T-helper 1 cell treated with Interleukin-12 subunit alpha and Interleukin-12 subunit beta and Interleukin-4 antibody, amounts not matched to agents 30 μg/mL and 1 μg/mL, for 36 hours (primary cell): Measurements from ENCODE around the gene RGS14.
"Not testable (repeated sequence)": the region's sequence is repeated elsewhere in the genome, so short reads cannot be mapped to it uniquely, and the experiment has no call there.

Source experiments
- H3K27ac Mint-ChIP-seq: one replicate; pipeline ENCODE4 v1.8.0; 2021; ENCODE audit warnings: mild to moderate bottlenecking, mixed read lengths
- H3K27me3 Mint-ChIP-seq: one replicate; pipeline ENCODE4 v1.8.0; 2021; ENCODE audit warnings: low read depth, mixed read lengths
- H3K36me3 Mint-ChIP-seq: one replicate; pipeline ENCODE4 v1.8.0; 2021; ENCODE audit warnings: low read depth, mixed read lengths
- H3K4me1 Mint-ChIP-seq: one replicate; pipeline ENCODE4 v1.8.0; 2021; ENCODE audit warnings: low read depth, mixed read lengths
- H3K4me3 Mint-ChIP-seq: one replicate; pipeline ENCODE4 v1.8.0; 2021; ENCODE audit warnings: mild to moderate bottlenecking, moderate library complexity, mixed read lengths
- H3K9me3 Mint-ChIP-seq: one replicate; pipeline ENCODE4 v1.8.0; 2021; ENCODE audit warnings: mixed read lengths

Gene RGS14

DNA sequence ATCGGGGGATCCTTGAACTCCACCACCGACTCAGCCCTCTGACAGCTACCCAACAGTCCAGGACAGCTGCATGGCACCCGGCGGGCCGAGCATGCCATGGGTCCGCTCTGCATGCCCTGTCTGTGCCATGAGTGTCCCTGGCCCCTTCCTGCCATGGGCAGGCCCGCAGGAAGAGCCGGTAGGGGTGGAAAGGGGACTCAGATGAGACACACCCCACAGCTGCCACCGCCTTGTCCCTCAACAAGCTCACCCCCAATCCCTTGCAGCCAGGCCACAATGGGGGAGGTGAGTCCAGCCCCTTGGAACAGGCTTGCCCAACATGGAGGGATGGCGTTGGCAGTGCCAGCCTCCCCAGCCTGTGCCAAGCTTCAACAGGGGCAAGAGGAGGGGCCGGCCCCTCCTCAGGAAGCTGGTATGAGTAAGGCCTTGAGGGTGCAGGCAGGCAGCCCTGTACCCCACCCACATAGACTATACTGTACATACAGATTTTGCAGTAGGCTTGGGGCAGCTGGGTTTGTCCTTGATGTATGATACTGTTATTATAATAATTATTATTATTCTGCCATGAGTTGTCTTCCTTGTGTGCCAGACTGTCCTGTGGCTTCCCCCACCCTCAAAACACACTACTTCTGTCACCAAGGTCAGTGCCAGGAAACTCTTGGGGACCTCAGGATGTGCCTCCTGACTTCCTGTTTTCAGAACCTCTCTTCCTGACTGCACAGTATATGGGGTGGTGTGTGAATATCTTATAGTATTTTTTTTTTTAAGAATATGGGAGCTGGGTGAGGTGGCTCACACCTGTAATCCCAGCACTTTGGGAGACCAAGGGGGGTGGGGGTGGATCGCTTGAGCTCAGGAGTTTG, 14.5 kb downstream of the RGS14 start:
- H3K4me3 Mint-ChIP-seq: peak overlapping the region; percentile 72
- H3K9me3 Mint-ChIP-seq: no peaks in the 10 kb centered on the region
- H3K27ac Mint-ChIP-seq: peak overlapping the region; percentile 85
- H3K27me3 Mint-ChIP-seq: no peaks in the 10 kb centered on the region
- peaks cover 45% of the 10 kb centered on the region for H3K4me1 Mint-ChIP-seq
- H3K36me3 Mint-ChIP-seq: peaks cover 35% of the 10 kb centered on the region

DNA sequence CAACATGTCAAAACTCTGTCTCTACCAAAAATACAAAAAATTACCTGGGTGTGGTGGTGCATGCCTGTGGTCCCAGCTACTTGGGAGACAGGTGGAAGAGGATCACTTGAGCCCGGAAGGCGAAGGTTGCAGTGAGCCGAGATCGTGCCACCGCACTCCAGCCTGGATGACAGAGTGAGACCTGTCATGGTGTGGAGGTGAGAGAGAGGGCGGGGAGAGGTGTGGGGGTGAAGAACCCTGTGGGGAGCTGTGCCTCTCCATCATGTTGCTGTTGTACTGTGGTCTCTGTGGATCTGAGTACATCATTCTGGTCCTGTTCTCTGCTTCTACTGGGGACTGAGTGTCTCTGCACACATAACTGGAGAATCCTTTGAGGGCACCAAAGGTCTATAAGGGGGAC, 15.2 kb downstream of the RGS14 start:
- no peaks in the 10 kb centered on the region for H3K27me3 Mint-ChIP-seq
- H3K4me3 Mint-ChIP-seq: peak overlapping the region; percentile 72
- H3K9me3 Mint-ChIP-seq: no peaks in the 10 kb centered on the region
- peak overlapping the region; percentile 85 for H3K27ac Mint-ChIP-seq
- peaks cover 35% of the 10 kb centered on the region for H3K36me3 Mint-ChIP-seq
- peaks cover 45% of the 10 kb centered on the region for H3K4me1 Mint-ChIP-seq

DNA sequence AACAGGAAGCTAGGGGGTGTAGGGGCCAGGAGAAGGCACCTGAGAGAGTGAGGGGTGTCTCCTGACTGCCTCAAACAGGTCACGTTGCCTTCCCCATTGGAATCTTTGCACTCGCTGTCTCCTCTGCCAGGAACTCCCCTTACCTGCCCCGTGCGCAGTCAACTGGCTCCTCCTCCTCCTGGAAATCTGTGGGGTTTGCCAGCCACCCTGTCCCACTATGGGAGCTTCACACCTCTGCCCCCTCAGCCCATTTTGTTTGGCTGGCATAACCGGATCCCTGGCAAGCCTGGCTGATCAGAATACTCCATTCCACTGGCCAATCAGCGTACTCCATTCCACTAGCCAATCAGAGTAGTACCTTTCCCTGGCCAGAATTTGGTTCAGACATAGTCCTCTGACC, 16.1 kb downstream of the RGS14 start:
- Mint-ChIP-seq H3K4me1 (peaks cover 40% of the 10 kb centered on the region), H3K27me3 (no peaks in the 10 kb centered on the region), H3K9me3 (no peaks in the 10 kb centered on the region), H3K27ac (peak overlapping the region; percentile 36), H3K36me3 (peaks cover 28% of the 10 kb centered on the region), H3K4me3 (no peak overlapping the region)

DNA sequence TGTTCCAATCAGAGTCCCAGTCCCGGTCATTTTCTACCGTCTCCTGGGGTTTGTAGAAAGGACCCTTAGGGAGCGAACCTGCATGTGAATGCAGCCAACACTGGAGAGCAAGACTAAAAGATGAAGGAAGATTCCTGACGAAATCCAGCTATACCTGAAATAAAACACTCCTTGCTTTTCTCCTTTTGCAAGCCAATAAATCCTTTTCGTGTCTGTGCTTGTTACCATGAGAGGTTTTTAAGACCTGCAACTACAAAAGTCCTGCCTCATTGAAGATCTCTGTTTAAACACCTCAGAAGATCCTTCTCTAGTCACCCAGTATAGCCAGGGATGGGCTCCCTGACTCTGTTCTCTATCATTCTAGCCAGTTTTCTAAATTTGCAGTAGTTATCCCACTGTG, 16.5 kb downstream of the RGS14 start:
- Mint-ChIP-seq H3K27ac (peak overlapping the region; percentile 36), H3K9me3 (no peaks in the 10 kb centered on the region), H3K4me3 (no peak overlapping the region), H3K4me1 (peaks cover 37% of the 10 kb centered on the region), H3K36me3 (peaks cover 24% of the 10 kb centered on the region), H3K27me3 (no peaks in the 10 kb centered on the region)

DNA sequence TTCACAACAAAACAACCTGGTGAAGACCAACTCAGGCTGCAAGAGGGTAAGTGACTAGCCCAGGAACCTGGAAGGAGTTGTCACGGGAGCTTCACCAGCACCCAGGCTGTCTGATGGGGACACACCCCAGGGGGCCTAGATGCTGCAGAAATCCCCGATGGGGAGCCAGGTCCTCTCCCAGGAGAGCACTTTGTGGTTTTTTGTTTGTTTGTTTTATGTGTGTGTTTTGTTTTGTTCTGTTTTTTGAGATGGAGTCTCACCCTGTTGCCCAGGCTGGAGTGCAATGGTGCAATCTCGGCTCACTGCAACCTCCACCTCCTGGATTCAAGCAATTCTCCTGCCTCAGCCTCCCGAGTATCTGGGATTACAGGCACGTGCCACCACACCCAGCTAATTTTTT, 17.8 kb downstream of the RGS14 start:
- H3K4me3 Mint-ChIP-seq, H3K27me3 Mint-ChIP-seq, H3K9me3 Mint-ChIP-seq, H3K27ac Mint-ChIP-seq: not testable (repeated sequence)
- H3K4me1 Mint-ChIP-seq: peaks cover 39% of the 10 kb centered on the region
- peaks cover 19% of the 10 kb centered on the region for H3K36me3 Mint-ChIP-seq

DNA sequence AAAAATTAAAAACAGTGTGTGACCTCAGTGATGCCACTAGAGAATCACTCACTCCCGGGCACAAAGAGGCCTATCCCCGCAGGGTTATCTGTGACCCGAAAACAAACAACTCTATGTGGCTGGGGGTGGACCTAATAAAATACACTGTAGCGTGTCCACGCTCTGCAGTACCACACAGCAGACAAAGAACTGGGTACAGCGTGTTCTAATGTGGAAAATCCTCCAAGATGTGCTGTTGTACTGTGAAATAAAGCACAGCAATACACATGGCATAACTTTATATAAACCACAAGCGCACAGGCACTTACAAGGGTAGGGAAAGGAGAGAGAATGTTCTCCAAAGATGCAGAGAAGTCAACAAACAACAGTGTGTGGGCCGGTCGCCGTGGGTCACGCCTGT, 18.4 kb downstream of the RGS14 start:
- Mint-ChIP-seq H3K36me3 (peaks cover 18% of the 10 kb centered on the region), H3K4me3 (no peak overlapping the region), H3K9me3 (no peaks in the 10 kb centered on the region), H3K27ac (no peak overlapping the region), H3K27me3 (no peaks in the 10 kb centered on the region), H3K4me1 (peaks cover 39% of the 10 kb centered on the region)

DNA sequence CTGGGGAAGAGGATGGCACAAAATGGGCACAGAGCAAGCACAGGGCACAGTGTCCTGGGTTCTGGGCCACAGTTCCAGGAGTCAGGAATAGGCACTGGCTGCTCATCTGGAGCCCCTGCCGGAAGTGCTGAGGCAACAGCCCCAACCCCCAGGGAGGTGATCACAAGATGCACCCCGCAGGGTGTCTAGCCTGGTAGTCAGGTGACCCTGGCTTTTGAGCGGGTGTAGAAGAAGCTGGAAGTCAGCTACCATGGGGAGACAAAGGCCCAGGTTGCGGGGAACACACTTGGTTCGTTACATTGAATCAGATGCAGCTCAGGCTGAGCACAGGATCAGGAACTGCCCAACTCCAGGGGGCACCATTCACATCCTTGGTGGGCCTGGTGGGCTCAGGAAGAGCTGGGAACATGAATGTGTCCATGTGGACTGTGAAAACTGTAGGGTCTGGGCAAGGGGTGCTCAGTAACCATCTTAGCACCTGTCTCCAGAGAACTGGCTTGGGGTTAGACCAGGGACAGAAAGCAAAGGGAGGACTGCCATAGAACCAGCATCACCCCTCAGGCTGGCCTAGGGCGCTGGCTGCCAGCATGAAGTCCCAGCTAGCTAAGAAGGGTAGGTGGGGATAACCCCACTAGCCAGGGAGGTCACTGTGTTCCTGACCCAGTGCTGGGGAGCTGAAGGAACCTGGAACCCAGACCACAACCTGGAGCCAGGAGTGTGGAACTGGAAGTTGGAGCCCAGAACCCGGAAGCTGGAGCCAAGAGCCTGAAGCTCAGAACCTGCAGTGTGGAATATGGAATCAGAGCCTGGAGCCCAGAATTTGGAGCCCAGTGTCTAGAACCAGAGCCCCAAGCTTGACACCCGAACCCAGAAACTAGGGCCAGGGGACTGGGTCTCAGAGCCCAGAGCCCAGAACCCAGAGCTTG, 20.4 kb downstream of the RGS14 start:
- Mint-ChIP-seq H3K27ac (no peak overlapping the region), H3K27me3 (no peaks in the 10 kb centered on the region), H3K36me3 (peaks cover 11% of the 10 kb centered on the region), H3K9me3 (no peaks in the 10 kb centered on the region), H3K4me3 (no peak overlapping the region), H3K4me1 (peaks cover 24% of the 10 kb centered on the region)

DNA sequence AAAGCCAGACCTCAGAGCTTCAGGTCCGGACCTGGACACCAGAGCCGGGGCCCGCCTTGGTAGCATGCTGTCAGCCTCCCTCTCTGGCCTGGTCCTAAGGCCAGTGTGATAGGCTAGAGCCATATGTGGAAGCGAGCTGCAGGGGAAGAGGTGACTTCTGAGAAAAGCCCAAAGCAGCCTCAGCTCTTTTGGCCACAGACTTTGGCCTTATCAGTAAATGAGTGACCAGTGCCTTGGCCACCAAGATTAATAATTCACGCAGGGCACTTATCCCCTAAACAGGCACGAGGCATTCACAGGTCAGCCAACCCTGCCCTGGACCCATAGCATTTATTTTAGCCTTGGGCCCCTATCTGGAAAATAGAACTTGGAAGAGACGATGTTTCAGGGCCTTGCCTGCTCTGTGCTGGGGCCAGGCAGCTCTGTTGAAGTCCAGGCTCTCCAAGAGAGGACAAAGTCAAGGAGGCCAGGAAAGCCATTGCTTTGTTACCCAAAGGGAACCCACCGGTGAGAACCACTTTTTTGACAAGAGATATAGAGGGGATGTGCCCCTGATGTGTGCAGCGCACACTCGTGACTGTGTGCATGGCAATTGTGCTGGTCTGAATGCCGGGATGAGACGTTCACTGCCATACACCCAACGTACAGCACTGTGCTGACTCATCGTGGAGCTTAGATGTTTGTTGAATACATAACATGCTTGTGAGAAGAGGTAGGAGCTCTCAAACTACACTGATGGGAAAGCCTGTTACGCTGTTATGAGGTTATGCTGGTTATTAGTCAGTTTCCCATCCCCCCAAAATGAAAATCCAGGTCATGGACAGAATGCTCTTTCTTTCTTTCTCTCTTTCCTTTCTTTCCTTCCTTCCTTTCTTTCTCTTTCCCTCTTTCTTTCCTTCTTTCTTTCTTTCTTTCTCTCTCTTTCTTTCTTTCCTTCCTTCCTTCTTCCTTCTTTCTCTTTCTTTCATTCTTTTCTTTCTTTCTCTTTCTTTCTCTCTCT, 21.5 kb downstream of the RGS14 start:
- Mint-ChIP-seq H3K9me3 (no peaks in the 10 kb centered on the region), H3K4me1 (peaks cover 17% of the 10 kb centered on the region), H3K27ac (peak overlapping the region; percentile 6), H3K36me3 (peaks cover 5% of the 10 kb centered on the region), H3K27me3 (no peaks in the 10 kb centered on the region), H3K4me3 (no peak overlapping the region)

DNA sequence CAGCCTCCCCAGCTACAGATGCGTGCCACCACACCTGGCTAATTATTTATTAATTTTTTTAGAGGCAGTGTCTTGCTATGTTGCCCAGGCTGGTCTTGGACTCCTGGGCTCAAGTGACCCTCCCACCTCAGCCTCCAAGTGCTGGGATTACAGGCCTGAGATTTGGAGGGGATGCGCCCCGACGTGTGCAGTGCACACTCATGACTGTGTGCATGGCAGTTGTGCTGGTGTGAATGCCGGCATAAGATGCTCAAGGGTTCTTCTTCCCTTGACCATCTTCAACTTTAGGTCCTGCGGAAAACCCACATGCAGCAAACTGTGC, 23.0 kb downstream of the RGS14 start:
- Mint-ChIP-seq H3K4me1 (peaks cover 14% of the 10 kb centered on the region), H3K4me3 (no peak overlapping the region), H3K27me3 (no peaks in the 10 kb centered on the region), H3K36me3 (no peaks in the 10 kb centered on the region), H3K27ac (no peak overlapping the region), H3K9me3 (no peaks in the 10 kb centered on the region)

DNA sequence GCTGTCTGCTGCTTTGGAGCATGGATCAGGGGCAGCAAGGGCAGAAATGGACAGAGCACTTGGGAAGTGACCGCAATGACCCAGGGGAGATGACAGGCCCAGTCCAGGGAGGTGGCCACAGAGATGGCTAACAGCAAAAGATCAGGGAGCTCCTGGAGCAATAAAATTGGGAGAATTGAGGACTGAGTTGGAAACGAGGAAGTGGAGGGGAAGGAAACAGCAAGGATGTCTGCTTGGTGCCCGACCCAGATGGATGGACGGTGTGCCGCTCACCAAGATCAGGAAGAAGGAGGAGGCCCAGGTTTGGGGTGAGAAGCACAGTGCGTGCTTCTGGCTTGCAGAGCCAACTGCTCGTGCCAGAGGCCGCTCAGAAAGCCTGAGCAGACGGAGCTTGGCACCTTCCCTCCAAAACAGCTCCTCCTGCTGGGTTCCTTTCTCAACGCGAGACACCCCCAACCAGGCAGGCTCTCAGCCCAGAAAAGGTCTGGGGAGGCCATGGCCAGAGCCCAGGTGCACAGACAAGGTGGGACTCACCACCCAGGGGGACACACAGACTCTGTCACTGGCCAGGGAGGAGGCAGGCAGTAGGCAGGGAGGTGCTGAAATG, 24.8 kb downstream of the RGS14 start:
- no peak overlapping the region for H3K4me3 Mint-ChIP-seq
- no peaks in the 10 kb centered on the region for H3K27me3 Mint-ChIP-seq
- no peaks in the 10 kb centered on the region for H3K36me3 Mint-ChIP-seq
- H3K27ac Mint-ChIP-seq: peak overlapping the region; percentile 52
- H3K9me3 Mint-ChIP-seq: no peaks in the 10 kb centered on the region
- H3K4me1 Mint-ChIP-seq: peaks cover 14% of the 10 kb centered on the region

DNA sequence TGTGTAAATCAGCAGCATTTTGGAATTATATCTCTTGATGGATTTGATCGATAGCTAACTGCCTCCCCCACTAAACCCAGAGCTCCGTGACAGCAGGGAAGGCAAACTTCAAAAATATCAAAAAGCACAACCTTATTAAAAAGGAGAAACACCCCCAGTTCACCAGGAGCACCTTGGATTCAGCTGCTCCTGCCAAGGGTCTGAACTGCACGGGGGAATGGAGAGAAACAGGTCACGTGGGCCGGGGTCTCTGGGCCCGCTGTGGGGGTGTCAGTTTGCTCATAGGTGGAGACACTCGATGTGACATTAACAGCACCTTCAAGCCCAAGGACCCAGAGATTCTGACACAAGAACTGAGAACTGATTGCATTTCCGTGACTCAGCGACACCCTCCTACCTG, 25.5 kb downstream of the RGS14 start:
- no peaks in the 10 kb centered on the region for H3K9me3 Mint-ChIP-seq
- H3K36me3 Mint-ChIP-seq: no peaks in the 10 kb centered on the region
- H3K27ac Mint-ChIP-seq: no peak overlapping the region
- no peaks in the 10 kb centered on the region for H3K27me3 Mint-ChIP-seq
- H3K4me3 Mint-ChIP-seq: no peak overlapping the region
- peaks cover 14% of the 10 kb centered on the region for H3K4me1 Mint-ChIP-seq

DNA sequence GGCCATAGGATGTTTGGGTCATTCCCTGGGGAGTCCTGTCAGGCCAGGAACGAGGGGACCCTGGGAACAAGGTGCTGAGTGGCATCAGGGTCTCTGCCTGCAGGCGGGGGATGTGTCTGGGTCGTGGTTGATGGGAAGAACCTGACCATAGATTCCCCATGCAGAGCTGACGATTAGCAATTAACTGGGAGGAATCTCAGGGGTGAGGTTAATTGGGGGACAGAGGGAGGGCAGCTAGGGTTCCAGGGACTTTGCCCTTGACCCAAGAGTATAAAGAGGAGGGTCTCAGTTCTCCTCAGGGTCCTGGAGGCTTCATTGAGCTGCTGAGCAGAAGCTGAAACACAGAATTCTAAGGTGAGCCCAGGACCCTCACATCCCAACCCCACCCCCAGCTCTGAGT, 26.4 kb downstream of the RGS14 start, which contains the start of gene SLC34A1:
SLC34A1 (plus strand) TSS at position 301 of the 400 bp plus-strand sequence. CDS start 1,308 bp downstream, outside the sequence.
- Mint-ChIP-seq H3K4me1 (peaks cover 22% of the 10 kb centered on the region), H3K27ac (no peak within 1 kb of the TSS), H3K4me3 (no peak within 1 kb of the TSS), H3K36me3 (no peaks in the 10 kb centered on the region), H3K9me3 (no peaks in the 10 kb centered on the region), H3K27me3 (no peaks in the 10 kb centered on the region)

DNA sequence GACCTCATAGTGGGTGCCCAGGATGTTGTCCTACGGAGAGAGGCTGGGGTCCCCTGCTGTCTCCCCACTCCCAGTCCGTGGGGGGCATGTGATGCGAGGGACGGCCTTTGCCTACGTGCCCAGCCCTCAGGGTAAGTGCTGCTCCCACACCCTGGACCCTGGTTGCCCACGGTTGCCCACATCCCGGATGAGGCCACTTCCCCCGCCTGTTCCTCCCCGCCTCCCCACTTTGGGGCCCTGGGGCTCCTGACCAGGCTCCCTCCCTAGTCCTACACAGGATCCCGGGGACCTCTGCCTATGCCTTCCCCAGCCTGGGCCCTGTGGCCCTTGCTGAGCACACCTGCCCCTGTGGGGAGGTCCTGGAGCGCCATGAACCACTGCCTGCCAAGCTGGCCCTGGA, 28.0 kb downstream of the RGS14 start:
- H3K4me1 Mint-ChIP-seq: peaks cover 28% of the 10 kb centered on the region
- H3K4me3 Mint-ChIP-seq: no peak overlapping the region
- no peaks in the 10 kb centered on the region for H3K27me3 Mint-ChIP-seq
- no peak overlapping the region for H3K27ac Mint-ChIP-seq
- no peaks in the 10 kb centered on the region for H3K36me3 Mint-ChIP-seq
- no peaks in the 10 kb centered on the region for H3K9me3 Mint-ChIP-seq

DNA sequence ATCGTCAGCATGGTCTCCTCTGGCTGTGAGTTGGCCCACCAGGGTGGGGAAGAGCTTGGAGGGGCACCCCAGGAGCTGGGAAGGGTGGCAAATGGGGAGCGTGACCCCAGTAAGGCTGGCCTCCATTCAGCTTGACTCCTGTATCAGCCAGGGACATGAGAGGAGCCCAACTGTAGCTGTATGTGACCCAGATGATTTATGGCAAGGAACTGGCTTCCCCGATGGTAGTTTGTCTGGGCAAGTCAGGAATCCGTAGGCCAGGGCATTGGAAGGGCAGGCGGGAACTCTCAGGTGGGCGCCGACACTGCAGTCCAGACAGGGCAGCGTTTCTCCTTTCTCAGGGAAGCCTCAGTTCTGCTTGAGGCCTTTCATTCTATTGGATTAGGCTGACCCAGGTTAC, 28.8 kb downstream of the RGS14 start:
- Mint-ChIP-seq H3K27me3 (no peaks in the 10 kb centered on the region), H3K4me1 (peaks cover 33% of the 10 kb centered on the region), H3K36me3 (no peaks in the 10 kb centered on the region), H3K4me3 (no peak overlapping the region), H3K27ac (no peak overlapping the region), H3K9me3 (no peaks in the 10 kb centered on the region)
